Thyroid gland (tissue), 4 donors: ENCODE data around the gene LEUTX. TPM values are rescaled to one million over a fixed set of nuclear protein-coding genes. Genes with fewer than 3 reads are reported as not detected.

Experiments
- DNase-seq, 2 donors: peaks; one replicate each; pipeline ENCODE4 v3.0.0-alpha.2; 2019
- H3K27ac ChIP-seq, 3 donors: fragments of 200-600 bp; sonication (generic); 1 replicate in 2 of 3; 2 replicates in 1 of 3; pipeline ENCODE4 v1.5.1; 2016 to 2019; ENCODE audit warnings: mild to moderate bottlenecking in 1 of 3, moderate library complexity in 1 of 3
- H3K27me3 ChIP-seq: fragments of 200-600 bp; sonication (generic); one replicate; pipeline ENCODE4 v1.5.1; 2019
- H3K36me3 ChIP-seq, 2 donors: fragments of 200-600 bp; sonication (generic); one replicate each; pipeline ENCODE4 v1.5.1; 2016 to 2019
- H3K4me1 ChIP-seq, 2 donors: fragments of 200-600 bp; sonication (generic); one replicate each; pipeline ENCODE4 v1.5.1; 2017 to 2019
- H3K4me3 ChIP-seq, 3 donors: fragments of 200-600 bp; sonication (generic); replicated peaks in 1 of 3; 1 replicate in 2 of 3; 2 replicates in 1 of 3; pipeline ENCODE4 v1.5.1; 2016; ENCODE audit warnings: mild to moderate bottlenecking in 1 of 3
- H3K9me3 ChIP-seq: fragments of 200-600 bp; sonication (generic); one replicate; pipeline ENCODE4 v1.5.1; 2017
- CTCF ChIP-seq, 6 experiments: fragments of 200-600 bp in 3 of 6; fragments of 450-650 bp in 3 of 6; sonication (generic) in 3 of 6; IDR thresholded peaks; one replicate each; pipeline ENCODE4 v1.5.1; 2016 to 2019; ENCODE audit warnings: antibody characterized with exemption in 6 of 6, mild to moderate bottlenecking in 2 of 6, inconsistent platforms in 1 of 6, moderate library complexity in 1 of 6
- POLR2A ChIP-seq, 2 donors: fragments of 450-650 bp; IDR thresholded peaks; one replicate each; pipeline ENCODE4 v1.6.1; 2017; ENCODE audit warnings: antibody characterized with exemption in 2 of 2, mild to moderate bottlenecking in 2 of 2, moderate library complexity in 1 of 2
- WGBS, 2 donors: methylation state at CpG; one replicate each; pipeline ENCODE4 v1.1.5; 2017; 5-methylcytosine and 5-hydroxymethylcytosine counted together
- intact Hi-C: fragments of 100-400 bp; cut with DNase I; formaldehyde crosslinking; loops from one replicate; pipeline ENCODE4 v1.15.1; 2023
- microRNA-seq: library from miRNA; unstranded; fragments of <30 nt; microRNA quantifications from one replicate; pipeline ENCODE4, GENCODE V29; 2016
- small RNA-seq: library from RNA; depleted of rRNA; stranded (forward); fragments of <200 nt; gene quantifications from one replicate; pipeline ENCODE3, GENCODE V24; 2016
- total RNA-seq, 4 donors: library from RNA; depleted of rRNA; stranded (reverse); fragments of >200 nt; gene quantifications; one replicate each; pipeline ENCODE4 v1.2.3, GENCODE V29; 2016

The LEUTX gene
- total RNA-seq, 4 donors from 2014 or later = not detected

GRCh38 chr19:39834287-39834841 lies 55.7 kb downstream of the LEUTX start:
- Histone ChIP-seq H3K36me3 (peaks cover 44 to 53% of the 10 kb centered on the region in 2 donors), H3K27me3 (no peaks in the 10 kb centered on the region), H3K9me3 (no peaks in the 10 kb centered on the region), H3K4me1 (peaks cover 10 to 24% of the 10 kb centered on the region in 2 donors), H3K27ac (peak overlapping the region; percentile 39 to 85 (median 56)), H3K4me3 (no peak overlapping the region)
- 44 to 47% methylated on average over 19 of the region's 19 CpGs for WGBS, 2 donors
- TF ChIP-seq CTCF (IDR thresholded peaks at IDR 0.05) (no peak), POLR2A (IDR thresholded peaks at IDR 0.05) (no peak)
- intact Hi-C loops = no loop called here
- no peak for DNase-seq

Small RNAs within 50 kb of the gene (microRNA-seq; reads per million reads assigned to microRNA genes)
- gene MIR6719 = not detected

Small RNAs within 50 kb of the gene (small RNA-seq; reads per million reads assigned to genes)
- gene MIR6719 = not detected

Other genes with a start within 250 kb of the LEUTX start
- gene EID2B, start 246.0 kb upstream of the LEUTX start, total RNA-seq = 1 to 10 TPM; 2.4 to 7.1 (median 4.4) TPM
- gene EID2, start 238.7 kb upstream of the LEUTX start, total RNA-seq = 10 to 100 TPM; 15.3 to 24.4 (median 19.8) TPM
- not detected for gene LGALS13, start 176.3 kb upstream of the LEUTX start, total RNA-seq
- not detected for gene LGALS16, start 122.9 kb upstream of the LEUTX start, total RNA-seq
- not detected for gene LGALS14, start 74.4 kb upstream of the LEUTX start, total RNA-seq
- gene CLC, start 40.8 kb upstream of the LEUTX start, total RNA-seq = not detected
- 10 to 100 TPM; 15.6 to 31.2 (median 22.6) TPM for gene DYRK1B, start 55.3 kb downstream of the LEUTX start, total RNA-seq
- 100 to 1,000 TPM in 1 of 4 donors, 10 to 100 TPM in 3; 80.9 to 118 (median 91.1) TPM for gene FBL, start 67.5 kb downstream of the LEUTX start, total RNA-seq
- gene FCGBP, start 155.8 kb downstream of the LEUTX start, total RNA-seq = 100 to 1,000 TPM; 213 to 975 (median 755) TPM
- gene PSMC4, start 192.3 kb downstream of the LEUTX start, total RNA-seq = 100 to 1,000 TPM; 120 to 220 (median 166) TPM
- gene ZNF546, start 218.2 kb downstream of the LEUTX start, total RNA-seq = 10 to 100 TPM in 2 of 4 donors, 1 to 10 TPM in 2; 8.4 to 13.3 (median 10.2) TPM